ENCODE measurements around the gene TMOD1. TPM values are rescaled to one million over a fixed set of nuclear protein-coding genes. Genes with fewer than 3 reads are reported as not detected.

The TMOD1 gene
- total and polyA plus RNA-seq, 2 of the 13 experiments (the other 11 are each of a cell fraction or from before 2014, with no cell fraction given), result 0.04 to 0.07 TPM

GRCh38 chr9:97524424-97524823 is 23.0 kb downstream of the TMOD1 start:
- CTCF ChIA-PET (ENCODE audit: low intra/inter-chr PET ratio, low total read pairs), result no interaction called here
- H3K4me1 ChIP-seq (ENCODE audit: insufficient read depth, low read length), result no peaks in the 10 kb centered on the region
- no peak overlapping the region for H3K4me2 ChIP-seq (ENCODE audit: low read depth, low read length)
- intact Hi-C loops (cut with micrococcal nuclease; ENCODE audit: unreplicated experiment), result no loop called here
- H3K27me3 ChIP-seq (ENCODE audit: control insufficient read depth in 1 of 2, insufficient read depth in 2 of 2, low read length in 2 of 2), result peaks cover 1 to 56% of the 10 kb centered on the region in 2 experiments; a peak in 3 of 5 replicates
- H3K79me2 ChIP-seq (ENCODE audit: insufficient read depth, low read length), result no peaks in the 10 kb centered on the region
- no peak for FAIRE-seq
- in situ Hi-C loops (cut with HindIII; ENCODE audit: extremely low pct_ligation_motif_present, low pct_unique_long_range_greater_than_20kb), result no loop called here
- no peak overlapping the region for H3K4me3 ChIP-seq (replicated peaks in 1 of 3; ENCODE audit: insufficient read depth in 1 of 3, low read depth in 2 of 3, low read length in 3 of 3)
- no peak overlapping the region for H3K27ac ChIP-seq (ENCODE audit: extremely low read length, insufficient read depth, low read length)
- ATAC-seq, result no peak
- H2AFZ ChIP-seq (ENCODE audit: low read length), result no peak overlapping the region
- BruUV-seq (replicated peaks), result no TSS peak
- H3K9ac ChIP-seq (ENCODE audit: insufficient read depth, low read depth, low read length), result no peak overlapping the region
- 14% methylated on average over 4 of the region's 4 CpGs for WGBS (ENCODE audit: low lambda C conversion rate)
- H3K9me3 ChIP-seq (ENCODE audit: low read length), result no peaks in the 10 kb centered on the region
- no peak for DNase-seq (ENCODE audit: low spot score)
- no peaks in the 10 kb centered on the region for H3K36me3 ChIP-seq (replicated peaks in 1 of 2; ENCODE audit: control insufficient read depth in 1 of 2, insufficient read depth in 2 of 2, low read length in 2 of 2)
- POLR2A ChIA-PET, result no interaction called here
- no peaks in the 10 kb centered on the region for H4K20me1 ChIP-seq (ENCODE audit: insufficient read depth, low read length)
- TF ChIP-seq MXD4 (CRISPR knock-in tag; IDR thresholded peaks at IDR 0.05) (no peak), TEAD2 (CRISPR knock-in tag; IDR thresholded peaks at IDR 0.05) (no peak), ZNF773 (CRISPR knock-in tag; IDR thresholded peaks at IDR 0.05; ENCODE audit: borderline replicate concordance) (no peak), ZNF7 (CRISPR knock-in tag; IDR thresholded peaks at IDR 0.05) (no peak)

- POLR2A ChIA-PET, result no interaction called here
- Histone ChIP-seq H3K79me2 (ENCODE audit: insufficient read depth, low read length) (no peaks in the 10 kb centered on the region), H2AFZ (ENCODE audit: low read length) (no peak overlapping the region), H3K36me3 (replicated peaks in 1 of 2; ENCODE audit: control insufficient read depth in 1 of 2, insufficient read depth in 2 of 2, low read length in 2 of 2) (no peaks in the 10 kb centered on the region), H3K4me3 (replicated peaks in 1 of 3; ENCODE audit: insufficient read depth in 1 of 3, low read depth in 2 of 3, low read length in 3 of 3) (no peak overlapping the region), H3K9me3 (ENCODE audit: low read length) (no peaks in the 10 kb centered on the region), H4K20me1 (ENCODE audit: insufficient read depth, low read length) (no peaks in the 10 kb centered on the region), H3K27me3 (ENCODE audit: control insufficient read depth in 1 of 2, insufficient read depth in 2 of 2, low read length in 2 of 2) (peaks cover 1 to 53% of the 10 kb centered on the region in 2 experiments; a peak in 3 of 5 replicates), H3K4me1 (ENCODE audit: insufficient read depth, low read length) (no peaks in the 10 kb centered on the region), H3K4me2 (ENCODE audit: low read depth, low read length) (no peak overlapping the region), H3K27ac (ENCODE audit: extremely low read length, insufficient read depth, low read length) (no peak overlapping the region), H3K9ac (ENCODE audit: insufficient read depth, low read depth, low read length) (no peak overlapping the region)
- BruUV-seq (replicated peaks), result no TSS peak
- ATAC-seq (no peak), DNase-seq (ENCODE audit: low spot score) (no peak), FAIRE-seq (no peak)
- TF ChIP-seq PCBP2 (optimal IDR thresholded peaks at IDR 0.05; ENCODE audit: low read depth, low read length, poor library complexity, severe bottlenecking), result no peak
- no peak for TF ChIP-seq ATF3 (CRISPR knock-in tag; IDR thresholded peaks at IDR 0.05)
- TF ChIP-seq ZFP37 (CRISPR knock-in tag; IDR thresholded peaks at IDR 0.05; ENCODE audit: borderline replicate concordance), result no peak
- no peak for TF ChIP-seq ZNF652 (CRISPR knock-in tag; IDR thresholded peaks at IDR 0.05; ENCODE audit: borderline replicate concordance, low read depth)
- no peak for TF ChIP-seq ZNF564 (CRISPR knock-in tag; IDR thresholded peaks at IDR 0.05)
- no peak for TF ChIP-seq ZNF260 (CRISPR knock-in tag; IDR thresholded peaks at IDR 0.05; ENCODE audit: borderline replicate concordance, low read depth)
- no peak for TF ChIP-seq ZNF501 (CRISPR knock-in tag; IDR thresholded peaks at IDR 0.05)
- no peak for TF ChIP-seq SNAPC2 (CRISPR knock-in tag; IDR thresholded peaks at IDR 0.05)
- no peak for TF ChIP-seq DRAP1 (CRISPR knock-in tag; IDR thresholded peaks at IDR 0.05)
- no peak for TF ChIP-seq ETV6 (CRISPR knock-in tag; conservative IDR thresholded peaks at IDR 0.05)
- TF ChIP-seq ZNF773 (CRISPR knock-in tag; IDR thresholded peaks at IDR 0.05; ENCODE audit: borderline replicate concordance), result no peak
- no peak for TF ChIP-seq CREB1 (IDR thresholded peaks at IDR 0.05)
- no peak for TF ChIP-seq CREB1 (CRISPR knock-in tag; IDR thresholded peaks at IDR 0.05)
- in situ Hi-C loops (cut with HindIII; ENCODE audit: extremely low pct_ligation_motif_present, low pct_unique_long_range_greater_than_20kb) (no loop called here), intact Hi-C loops (cut with micrococcal nuclease; ENCODE audit: unreplicated experiment) (no loop called here)
- CTCF ChIA-PET (ENCODE audit: low intra/inter-chr PET ratio, low total read pairs), result no interaction called here
- 20% methylated on average over 2 of the region's 2 CpGs for whole genome bisulfite sequencing (ENCODE audit: low lambda C conversion rate)
These were observed 24.0 kb downstream of the TMOD1 start for GRCh38 chr9:97525451-97525850.
